ENCODE results near the gene QKI.
"Not testable (repeated sequence)": the region's sequence is repeated elsewhere in the genome, so short reads cannot be mapped to it uniquely, and the experiment has no call there.

The QKI gene

GRCh38 chr6:163579880-163580295 lies 165.4 kb downstream of the QKI start:
- no peak for DNase-seq (ENCODE audit: low read depth)

- no peak for DNase-seq (ENCODE audit: low read depth)
These were observed 166.0 kb downstream of the QKI start for GRCh38 chr6:163580311-163581030.

- DNase-seq (ENCODE audit: low read depth): no peak
These were observed 169.0 kb downstream of the QKI start for GRCh38 chr6:163583558-163583957.

GRCh38 chr6:163585932-163586437 lies 171.5 kb downstream of the QKI start:
- no peak for DNase-seq (ENCODE audit: low read depth)

- DNase-seq (ENCODE audit: low read depth): no peak
These were observed 172.4 kb downstream of the QKI start for GRCh38 chr6:163586888-163587287.

- no peak for DNase-seq (ENCODE audit: low read depth)
These were observed 173.9 kb downstream of the QKI start for GRCh38 chr6:163588220-163588919.

- no peak for DNase-seq (ENCODE audit: low read depth)
These were observed 174.9 kb downstream of the QKI start for GRCh38 chr6:163589387-163589786.

- DNase-seq (ENCODE audit: low read depth): not testable (repeated sequence)
These were observed 175.6 kb downstream of the QKI start for GRCh38 chr6:163590132-163590531.

GRCh38 chr6:163592872-163593271 lies 178.4 kb downstream of the QKI start:
- no peak for DNase-seq (ENCODE audit: low read depth)

GRCh38 chr6:163596174-163596573 lies 181.7 kb downstream of the QKI start:
- no peak for DNase-seq (ENCODE audit: low read depth)

- DNase-seq (ENCODE audit: low read depth): no peak
These were observed 184.6 kb downstream of the QKI start for GRCh38 chr6:163599136-163599535.

GRCh38 chr6:163599684-163600083 lies 185.2 kb downstream of the QKI start:
- DNase-seq (ENCODE audit: low read depth): no peak

- DNase-seq (ENCODE audit: low read depth): no peak
These were observed 185.8 kb downstream of the QKI start for GRCh38 chr6:163600331-163600730.

GRCh38 chr6:163600781-163601180 lies 186.3 kb downstream of the QKI start:
- DNase-seq (ENCODE audit: low read depth): no peak

GRCh38 chr6:163602851-163603250 lies 188.3 kb downstream of the QKI start:
- DNase-seq (ENCODE audit: low read depth): no peak

GRCh38 chr6:163603395-163603794 lies 188.9 kb downstream of the QKI start:
- DNase-seq (ENCODE audit: low read depth): no peak

GRCh38 chr6:163605385-163606097 lies 191.0 kb downstream of the QKI start:
- DNase-seq (ENCODE audit: low read depth): no peak

- DNase-seq (ENCODE audit: low read depth): no peak
These were observed 193.3 kb downstream of the QKI start for GRCh38 chr6:163607792-163608191.

GRCh38 chr6:163608204-163608644 lies 193.7 kb downstream of the QKI start:
- no peak for DNase-seq (ENCODE audit: low read depth)

- no peak for DNase-seq (ENCODE audit: low read depth)
These were observed 197.7 kb downstream of the QKI start for GRCh38 chr6:163612200-163612599.

GRCh38 chr6:163613025-163613424 lies 198.5 kb downstream of the QKI start:
- DNase-seq (ENCODE audit: low read depth): no peak

- DNase-seq (ENCODE audit: low read depth): no peak
These were observed 199.2 kb downstream of the QKI start for GRCh38 chr6:163613668-163614067.

- no peak for DNase-seq (ENCODE audit: low read depth)
These were observed 201.9 kb downstream of the QKI start for GRCh38 chr6:163616452-163616851.
